ENCODE data around the gene KAT2A.

The KAT2A gene

GRCh38 chr17:42078396-42079043 lies 42.6 kb downstream of the KAT2A start:
- POLR2A ChIA-PET, result no interaction called here
- DNase-seq (ENCODE audit: low read depth, low spot score), result no peak
- no peak for TF ChIP-seq CTCF (IDR thresholded peaks at IDR 0.05; ENCODE audit: insufficient read depth, low read length, missing control alignments)
- H3K4me3 ChIP-seq (ENCODE audit: low read depth, low read length), result no peak overlapping the region
- CTCF ChIA-PET, result no interaction called here

- DNase-seq (ENCODE audit: low read depth, low spot score), result no peak
- H3K4me3 ChIP-seq (ENCODE audit: low read depth, low read length), result no peak overlapping the region
- no peak for TF ChIP-seq CTCF (IDR thresholded peaks at IDR 0.05; ENCODE audit: insufficient read depth, low read length, missing control alignments)
- ChIA-PET POLR2A (no interaction called here), CTCF (interaction anchor here (1.4 to 4.4 kb wide), 2 partner anchors 11 to 24 kb away, joined by 3 to 35 read pairs; no protein-coding TSS in a partner anchor)
These were observed 43.4 kb downstream of the KAT2A start for GRCh38 chr17:42077755-42078154.

- no peak for TF ChIP-seq CTCF (IDR thresholded peaks at IDR 0.05; ENCODE audit: insufficient read depth, low read length, missing control alignments)
- ChIA-PET POLR2A (no interaction called here), CTCF (interaction anchor here (0.8 to 4.4 kb wide), 4 partner anchors 10 to 30 kb away, joined by 3 to 35 read pairs (median 3); no protein-coding TSS in a partner anchor)
- no peak for DNase-seq (ENCODE audit: low read depth, low spot score)
- H3K4me3 ChIP-seq (ENCODE audit: low read depth, low read length), result no peak overlapping the region
These were observed 44.2 kb downstream of the KAT2A start for GRCh38 chr17:42076797-42077559.

GRCh38 chr17:42075789-42076188 lies 45.4 kb downstream of the KAT2A start:
- no peak overlapping the region for H3K4me3 ChIP-seq (ENCODE audit: low read depth, low read length)
- DNase-seq (ENCODE audit: low read depth, low spot score), result no peak
- CTCF ChIA-PET, result interaction anchor here (4.4 kb wide), 1 partner anchor 9 kb away, joined by 35 read pairs; no protein-coding TSS in a partner anchor
- POLR2A ChIA-PET, result no interaction called here
- no peak for TF ChIP-seq CTCF (IDR thresholded peaks at IDR 0.05; ENCODE audit: insufficient read depth, low read length, missing control alignments)

GRCh38 chr17:42072323-42073187 lies 48.6 kb downstream of the KAT2A start:
- no peak for TF ChIP-seq CTCF (IDR thresholded peaks at IDR 0.05; ENCODE audit: insufficient read depth, low read length, missing control alignments)
- ChIA-PET POLR2A (no interaction called here), CTCF (interaction anchor here (0.8 to 1.7 kb wide), 5 partner anchors 15 to 47 kb away, joined by 3 to 6 read pairs (median 3); no protein-coding TSS in a partner anchor)
- DNase-seq (ENCODE audit: low read depth, low spot score), result no peak
- H3K4me3 ChIP-seq (ENCODE audit: low read depth, low read length), result no peak overlapping the region

All from AG04449 (cell line).